22Rv1 (cell line): ENCODE results near the gene EZH1.
A peak's percentile ranks its signal among the peaks of the same experiment; 100 is the strongest.

Source experiments
- H3K27ac ChIP-seq: fragments of 450-650 bp; 2 replicates; pipeline ENCODE4 v1.5.1; 2017
- CTCF ChIP-seq: fragments of 450-650 bp; IDR thresholded peaks from 2 replicates; pipeline ENCODE4 v1.5.1; 2017; ENCODE audit warnings: mild to moderate bottlenecking
- ZFX ChIP-seq: fragments of 450-650 bp; IDR thresholded peaks from 2 replicates; pipeline ENCODE4 v1.6.1; 2017; ENCODE audit warnings: antibody characterized with exemption, borderline replicate concordance

Gene EZH1

GRCh38 chr17:42674755-42675347 lies 70.0 kb downstream of the EZH1 start:
- peak overlapping the region; percentile 99 for H3K27ac ChIP-seq
- TF ChIP-seq ZFX (no peak), CTCF (no peak)

- peak overlapping the region; percentile 99 for H3K27ac ChIP-seq
Measured at GRCh38 chr17:42673885-42674754, 70.7 kb downstream of the EZH1 start.

GRCh38 chr17:42673266-42673884 lies 71.5 kb downstream of the EZH1 start:
- H3K27ac ChIP-seq, result no peak overlapping the region
- TF ChIP-seq CTCF (no peak), ZFX (no peak)

More at GRCh38 chr17:42673885-42674754, 70.7 kb downstream of the EZH1 start:
- TF ChIP-seq CTCF, result peak; percentile 19; the same call in 1 of the 2 replicates
- TF ChIP-seq ZFX, result no peak

GRCh38 chr17:42672038-42672437 lies 72.8 kb downstream of the EZH1 start:
- H3K27ac ChIP-seq, result no peak overlapping the region
- TF ChIP-seq ZFX (no peak), CTCF (no peak)

- H3K27ac ChIP-seq, result no peak overlapping the region
- TF ChIP-seq ZFX, result no peak
- TF ChIP-seq CTCF, result no peak
Measured at GRCh38 chr17:42670789-42671657, 73.8 kb downstream of the EZH1 start.

GRCh38 chr17:42669977-42670788 lies 74.7 kb downstream of the EZH1 start:
- no peak for TF ChIP-seq CTCF
- TF ChIP-seq ZFX, result no peak
- peak overlapping the region; percentile 71; the same call in 1 of the 2 replicates for H3K27ac ChIP-seq
